Epithelial cell of prostate (primary cell): ENCODE data around the gene ADCY4.

Source experiments
- DNase-seq: peaks from one replicate; pipeline ENCODE4 v3.0.0-alpha.2; 2011; ENCODE audit warnings: low read depth, low spot score
- H3K27ac ChIP-seq: fragments of 450-650 bp; 2 replicates; pipeline ENCODE4 v1.5.1; 2017; ENCODE audit warnings: mild to moderate bottlenecking

Gene ADCY4

GRCh38 chr14:24280797-24281460, 53.9 kb downstream of the ADCY4 start:
- no peak for DNase-seq
- H3K27ac ChIP-seq = peak overlapping the region; percentile 84

- peak; percentile 39 for DNase-seq
- H3K27ac ChIP-seq = peak overlapping the region; percentile 84
These were observed 55.3 kb downstream of the ADCY4 start for GRCh38 chr14:24279301-24280186.

GRCh38 chr14:24278424-24278823, 56.4 kb downstream of the ADCY4 start:
- peak overlapping the region; percentile 84 for H3K27ac ChIP-seq
- DNase-seq = no peak

GRCh38 chr14:24277606-24278321, 57.1 kb downstream of the ADCY4 start:
- no peak for DNase-seq
- no peak overlapping the region for H3K27ac ChIP-seq

GRCh38 chr14:24277071-24277470, 57.8 kb downstream of the ADCY4 start:
- DNase-seq = no peak
- H3K27ac ChIP-seq = no peak overlapping the region

GRCh38 chr14:24274101-24274543, 60.7 kb downstream of the ADCY4 start:
- peak overlapping the region; percentile 100 for H3K27ac ChIP-seq
- DNase-seq = peak; percentile 99

GRCh38 chr14:24273422-24273998, 61.4 kb downstream of the ADCY4 start:
- DNase-seq = peak; percentile 43
- peak overlapping the region; percentile 100 for H3K27ac ChIP-seq

GRCh38 chr14:24272467-24272866, 62.4 kb downstream of the ADCY4 start:
- no peak for DNase-seq
- peak overlapping the region; percentile 100 for H3K27ac ChIP-seq

- H3K27ac ChIP-seq = peak overlapping the region; percentile 100
- no peak for DNase-seq
These were observed 63.0 kb downstream of the ADCY4 start for GRCh38 chr14:24271834-24272263.

GRCh38 chr14:24271134-24271833, 63.6 kb downstream of the ADCY4 start, which contains the start of gene RABGGTA:
TSS of gene RABGGTA (minus strand) at chr14:24271597. CDS start at chr14:24271115, 482 bp downstream.
- H3K27ac ChIP-seq = peak within 1 kb of the TSS; percentile 100
- DNase-seq = peak; percentile 81

- DNase-seq = no peak
- H3K27ac ChIP-seq = peak overlapping the region; percentile 100
These were observed 64.2 kb downstream of the ADCY4 start for GRCh38 chr14:24270537-24271133.

- DNase-seq = no peak
- peak overlapping the region; percentile 100 for H3K27ac ChIP-seq
These were observed 64.8 kb downstream of the ADCY4 start for GRCh38 chr14:24269910-24270536.

GRCh38 chr14:24269368-24269767, 65.5 kb downstream of the ADCY4 start:
- no peak for DNase-seq
- H3K27ac ChIP-seq = no peak overlapping the region
